Left ventricle myocardium inferior (tissue), 1 donor: Measurements from ENCODE around the gene LTB4R. TPM values are rescaled to one million over a fixed set of nuclear protein-coding genes. Genes with fewer than 3 reads are reported as not detected.

Experiments
- DNase-seq: peaks from one replicate; pipeline ENCODE4 v3.0.0-alpha.2; 2020
- H3K27ac ChIP-seq: fragments of 200-600 bp; replicated peaks from 2 replicates; pipeline ENCODE4 v1.8.0; 2021
- H3K27me3 ChIP-seq: fragments of 200-600 bp; 2 replicates; pipeline ENCODE4 v1.8.0; 2021; ENCODE audit warnings: low read depth
- H3K36me3 ChIP-seq: fragments of 200-600 bp; 2 replicates; pipeline ENCODE4 v1.8.0; 2021
- H3K4me1 ChIP-seq: fragments of 200-600 bp; 2 replicates; pipeline ENCODE4 v1.8.0; 2021
- H3K4me3 ChIP-seq: fragments of 200-600 bp; 2 replicates; pipeline ENCODE4 v1.8.0; 2021; ENCODE audit warnings: mild to moderate bottlenecking, moderate library complexity
- H3K9me3 ChIP-seq: fragments of 200-600 bp; replicated peaks from 2 replicates; pipeline ENCODE4 v1.8.0; 2021
- intact Hi-C: fragments of 100-400 bp; cut with micrococcal nuclease; formaldehyde crosslinking; loops from one replicate; pipeline ENCODE4 v1.11.0; 2022
- total RNA-seq: library from RNA; stranded (reverse); fragmentation: NEBNext Ultra II Directional; extraction: Animal tissue kit (Norgen Biotek cat#: 25700); gene quantifications from one replicate; pipeline ENCODE4 v1.2.1, GENCODE V29; 2021
- TF ChIP-seq, protein P1 (sequence below): fragments of 200-600 bp; IDR thresholded peaks from 2 replicates; pipeline ENCODE4 v1.8.0; 2021; ENCODE audit warnings: antibody characterized with exemption, mild to moderate bottlenecking, borderline replicate concordance
- donor health status: DM: no; HTN: yes; CAD: no; lungs with severe emphysema.

The LTB4R gene
- total RNA-seq, 1 donor from 2014 or later, result 1.8 TPM

DNA sequence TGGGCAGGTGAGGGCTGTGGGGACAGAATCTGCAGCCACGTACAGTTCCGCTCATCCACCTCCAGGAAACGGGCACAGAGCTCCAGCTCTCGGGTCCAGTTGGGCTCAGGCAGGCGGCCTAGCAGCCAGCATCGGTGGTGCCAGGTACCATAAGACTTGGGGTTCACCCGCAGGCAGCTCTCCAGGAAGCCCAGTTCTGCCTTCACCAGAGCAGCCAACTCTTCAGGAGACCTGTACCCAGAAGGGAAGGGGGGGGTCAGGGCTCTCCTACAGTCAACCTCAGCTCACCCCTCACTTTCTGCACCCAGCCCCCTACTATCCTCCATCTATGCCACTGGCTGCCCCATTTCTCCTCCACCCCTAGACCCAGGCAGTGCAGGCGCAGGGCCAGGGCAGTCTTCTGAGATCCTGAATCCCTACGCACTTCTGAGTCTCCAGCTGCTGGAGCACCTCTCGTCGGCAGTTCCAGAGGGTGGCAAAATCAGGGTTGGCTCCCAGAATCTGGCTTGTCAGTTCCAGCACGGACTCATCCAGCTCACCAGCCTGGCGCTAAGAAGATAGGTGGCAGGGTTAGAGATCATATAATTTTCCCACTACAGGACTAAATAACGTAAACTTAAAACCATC is 41.3 kb upstream of the LTB4R start:
- Histone ChIP-seq H3K9me3 (no peaks in the 10 kb centered on the region), H3K36me3 (peaks cover 48% of the 10 kb centered on the region), H3K4me3 (no peak overlapping the region), H3K27ac (no peak overlapping the region), H3K27me3 (no peaks in the 10 kb centered on the region), H3K4me1 (peaks cover 35% of the 10 kb centered on the region)
- no peak for DNase-seq
- intact Hi-C loops, result no loop called here
- TF ChIP-seq, protein P1, sequence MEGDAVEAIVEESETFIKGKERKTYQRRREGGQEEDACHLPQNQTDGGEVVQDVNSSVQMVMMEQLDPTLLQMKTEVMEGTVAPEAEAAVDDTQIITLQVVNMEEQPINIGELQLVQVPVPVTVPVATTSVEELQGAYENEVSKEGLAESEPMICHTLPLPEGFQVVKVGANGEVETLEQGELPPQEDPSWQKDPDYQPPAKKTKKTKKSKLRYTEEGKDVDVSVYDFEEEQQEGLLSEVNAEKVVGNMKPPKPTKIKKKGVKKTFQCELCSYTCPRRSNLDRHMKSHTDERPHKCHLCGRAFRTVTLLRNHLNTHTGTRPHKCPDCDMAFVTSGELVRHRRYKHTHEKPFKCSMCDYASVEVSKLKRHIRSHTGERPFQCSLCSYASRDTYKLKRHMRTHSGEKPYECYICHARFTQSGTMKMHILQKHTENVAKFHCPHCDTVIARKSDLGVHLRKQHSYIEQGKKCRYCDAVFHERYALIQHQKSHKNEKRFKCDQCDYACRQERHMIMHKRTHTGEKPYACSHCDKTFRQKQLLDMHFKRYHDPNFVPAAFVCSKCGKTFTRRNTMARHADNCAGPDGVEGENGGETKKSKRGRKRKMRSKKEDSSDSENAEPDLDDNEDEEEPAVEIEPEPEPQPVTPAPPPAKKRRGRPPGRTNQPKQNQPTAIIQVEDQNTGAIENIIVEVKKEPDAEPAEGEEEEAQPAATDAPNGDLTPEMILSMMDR, result no peak

DNA sequence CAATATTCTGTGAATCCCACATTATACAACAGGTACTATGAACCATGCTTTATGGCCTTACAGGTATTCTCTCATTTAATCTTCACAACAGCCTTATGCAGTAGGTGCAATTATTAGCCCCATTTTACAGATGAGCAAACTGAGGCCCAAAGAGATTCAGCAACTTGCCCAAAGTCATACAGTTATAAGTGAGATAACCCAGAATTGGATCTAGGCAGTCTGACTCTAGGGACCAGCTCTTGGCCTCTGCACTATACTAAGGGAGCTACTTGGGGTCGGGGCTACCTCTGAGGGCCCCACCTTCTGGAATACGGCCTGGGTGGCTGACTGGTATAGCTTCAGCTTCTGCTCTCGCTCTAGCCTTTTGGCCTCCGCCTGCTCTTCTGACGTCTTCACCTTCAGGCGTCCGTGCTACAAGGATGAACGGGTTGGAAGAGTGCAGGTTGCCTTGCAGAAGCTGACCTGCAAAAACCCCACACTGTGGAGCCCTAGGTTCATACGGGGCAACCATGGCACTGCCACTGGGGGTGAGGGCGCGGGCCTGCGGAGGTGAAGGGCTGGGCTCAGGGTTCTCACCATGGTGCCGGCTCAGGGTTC is 40.7 kb upstream of the LTB4R start:
- no peak for DNase-seq
- no peaks in the 10 kb centered on the region for H3K9me3 ChIP-seq
- TF ChIP-seq, protein P1, result no peak
- peaks cover 35% of the 10 kb centered on the region for H3K4me1 ChIP-seq
- H3K4me3 ChIP-seq, result peak overlapping the region; percentile 90
- intact Hi-C loops, result no loop called here
- H3K27ac ChIP-seq, result peak overlapping the region; percentile 99
- H3K36me3 ChIP-seq, result peaks cover 45% of the 10 kb centered on the region
- no peaks in the 10 kb centered on the region for H3K27me3 ChIP-seq

DNA sequence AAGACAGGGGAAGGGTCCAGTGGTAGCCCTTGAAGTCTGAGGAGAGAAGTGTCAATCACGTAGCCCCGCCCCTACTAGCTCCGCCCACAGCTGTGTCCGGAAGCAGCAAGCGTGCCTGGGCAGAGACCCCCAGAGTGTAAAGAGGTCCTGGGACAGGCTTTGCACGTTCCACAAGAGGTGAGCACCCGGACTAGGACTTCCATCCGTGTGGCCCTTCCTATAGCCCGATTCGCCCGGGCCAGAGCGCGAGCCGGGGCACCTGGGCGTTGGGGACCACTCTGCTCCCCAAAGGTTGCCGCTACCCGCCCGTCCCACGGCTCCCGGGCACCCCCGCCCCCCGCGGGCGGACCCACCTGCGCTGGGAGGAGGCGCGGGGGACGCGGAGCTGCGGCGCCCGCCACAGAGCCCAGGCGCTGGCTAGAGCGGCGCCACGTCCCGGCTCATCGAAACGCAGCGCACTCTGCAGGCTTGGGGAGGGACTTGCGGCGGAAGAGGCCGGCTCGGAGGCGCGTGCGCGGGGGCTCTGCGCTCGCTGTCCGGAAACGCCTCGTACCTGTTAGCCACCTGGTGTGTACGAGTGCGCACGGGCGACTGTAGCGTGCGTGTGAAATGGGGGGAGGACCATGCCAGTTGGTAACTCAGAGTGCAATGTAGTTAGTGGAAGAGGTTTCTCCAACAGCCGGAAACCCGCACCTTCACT is 40.0 kb upstream of the LTB4R start, which contains the start of gene RABGGTA:
Gene RABGGTA, minus strand, starts transcription at position 464 of the 700 bp plus-strand sequence. CDS start 482 bp downstream, outside the sequence.
- intact Hi-C loops, result no loop called here
- H3K4me3 ChIP-seq, result peak within 1 kb of the TSS; percentile 90
- DNase-seq, result peak; percentile 88
- H3K27ac ChIP-seq, result peak within 1 kb of the TSS; percentile 99
- no peaks in the 10 kb centered on the region for H3K9me3 ChIP-seq
- peaks cover 35% of the 10 kb centered on the region for H3K4me1 ChIP-seq
- peaks cover 38% of the 10 kb centered on the region for H3K36me3 ChIP-seq
- TF ChIP-seq, protein P1, result peak; percentile 83
- no peaks in the 10 kb centered on the region for H3K27me3 ChIP-seq

DNA sequence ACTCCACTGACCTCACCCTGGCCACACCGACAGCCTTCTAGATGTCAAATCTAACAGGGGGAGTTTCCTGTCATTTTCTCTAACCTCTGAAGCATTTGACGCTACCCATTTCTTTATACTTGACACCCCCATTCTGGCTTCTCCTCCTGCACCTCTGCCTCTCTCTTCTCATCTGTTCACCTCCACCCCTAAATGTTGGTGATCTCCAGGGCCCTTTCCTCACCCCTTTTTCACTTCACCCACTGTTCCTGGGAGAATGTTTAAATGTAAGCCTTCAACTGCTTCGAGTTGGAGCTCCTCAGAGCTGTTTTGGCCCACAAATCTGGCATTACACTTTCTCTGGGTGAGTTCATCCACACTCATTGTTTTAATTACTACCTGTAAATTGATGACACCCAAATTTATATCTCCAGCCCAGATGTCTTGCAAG is 39.5 kb upstream of the LTB4R start:
- Histone ChIP-seq H3K36me3 (peaks cover 32% of the 10 kb centered on the region), H3K27me3 (no peaks in the 10 kb centered on the region), H3K4me3 (peak overlapping the region; percentile 90), H3K27ac (peak overlapping the region; percentile 99), H3K9me3 (no peaks in the 10 kb centered on the region), H3K4me1 (peaks cover 35% of the 10 kb centered on the region)
- DNase-seq, result no peak
- intact Hi-C loops, result no loop called here
- TF ChIP-seq, protein P1, result no peak

DNA sequence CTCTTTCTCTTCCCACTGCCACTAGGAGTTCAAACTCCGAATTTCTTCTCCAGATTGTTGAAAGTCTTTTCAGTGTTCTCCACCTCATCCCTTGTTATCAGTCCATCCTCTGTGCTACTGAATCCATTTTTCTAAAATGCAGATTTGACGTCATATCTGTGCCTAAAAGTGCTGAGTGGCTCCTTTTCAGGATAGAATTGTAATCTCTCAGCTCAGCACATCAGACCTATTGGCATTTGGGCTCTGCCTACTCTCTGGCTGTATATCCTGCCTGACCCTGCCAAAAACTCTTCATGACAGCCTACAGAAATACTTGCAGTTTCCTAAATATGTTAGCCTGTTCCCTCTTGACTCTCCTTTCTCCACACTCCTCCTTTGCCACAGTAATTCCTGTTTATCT is 38.8 kb upstream of the LTB4R start:
- no peak overlapping the region for H3K27ac ChIP-seq
- TF ChIP-seq, protein P1, result no peak
- no peaks in the 10 kb centered on the region for H3K27me3 ChIP-seq
- no peak for DNase-seq
- no peak overlapping the region for H3K4me3 ChIP-seq
- no peaks in the 10 kb centered on the region for H3K9me3 ChIP-seq
- intact Hi-C loops, result no loop called here
- peaks cover 26% of the 10 kb centered on the region for H3K36me3 ChIP-seq
- H3K4me1 ChIP-seq, result peaks cover 35% of the 10 kb centered on the region
